HEK293 (cell line): ENCODE data around the gene MRPL45.

ENCODE experiments used
- CTCF ChIA-PET: fragments of 350-600 bp; formaldehyde crosslinking; extraction: SDS; loops from one replicate; lab custom pipeline; 2021; ENCODE audit warnings: antibody characterized with exemption; lab: Yijun Ruan, JAX
- POLR2A ChIA-PET: fragments of 300-600 bp; formaldehyde crosslinking; extraction: SDS; loops from one replicate; lab custom pipeline; 2020; ENCODE audit warnings: antibody characterized with exemption, inconsistent platforms; lab: Yijun Ruan, JAX
- H3K27ac ChIP-seq: fragments of 200-500 bp; sonication (Bioruptor generic); 2 replicates; pipeline ENCODE4 v1.5.1; 2014; ENCODE audit warnings: low read depth, low read length, control low read depth, inconsistent platforms; ENCODE audit errors: extremely low read depth
- H3K36me3 ChIP-seq, 2 experiments: fragments of 200-500 bp in 1 of 2; sonication (Bioruptor generic) in 1 of 2; 1 replicate in 1 of 2; 2 replicates in 1 of 2; pipeline ENCODE4 v1.5.1; 2014 to 2017; ENCODE audit warnings: inconsistent platforms in 2 of 2, low read length in 2 of 2; ENCODE audit not compliant: control insufficient read depth in 2 of 2, insufficient read depth in 1 of 2
- H3K4me1 ChIP-seq: fragments of 200-500 bp; sonication (Bioruptor generic); 2 replicates; pipeline ENCODE4 v1.5.1; 2014; ENCODE audit warnings: mild to moderate bottlenecking, low read length, inconsistent platforms; ENCODE audit not compliant: control insufficient read depth, insufficient read depth
- H3K4me3 ChIP-seq: 2 replicates; pipeline ENCODE4 v1.5.1; 2011; ENCODE audit warnings: low read depth, mild to moderate bottlenecking, control low read depth, low read length, moderate library complexity
- H3K9me3 ChIP-seq: fragments of 200-500 bp; sonication (Bioruptor generic); 2 replicates; pipeline ENCODE4 v1.5.1; 2014; ENCODE audit warnings: low read depth, low read length, inconsistent platforms; ENCODE audit not compliant: control insufficient read depth, insufficient read depth
- FEZF1 ChIP-seq: fragments of 450-650 bp; formaldehyde crosslinking; IDR thresholded peaks from 2 replicates; pipeline ENCODE4 v1.5.1; 2016; ENCODE audit warnings: missing biosample characterization, missing genetic modification characterization
- MEIS1 ChIP-seq: sonication (generic); formaldehyde crosslinking; IDR thresholded peaks from 2 replicates; pipeline ENCODE4 v1.8.1; 2022; ENCODE audit warnings: missing genetic modification reagents, mild to moderate bottlenecking, borderline replicate concordance
- PRDM1 ChIP-seq: fragments of 450-650 bp; formaldehyde crosslinking; IDR thresholded peaks from 2 replicates; pipeline ENCODE4; 2016; ENCODE audit warnings: missing biosample characterization, missing genetic modification characterization
- TRIM28 ChIP-seq: IDR thresholded peaks from 2 replicates; pipeline ENCODE4 v1.6.1; 2011; ENCODE audit warnings: low read length, control low read depth, borderline replicate concordance
- ZNF121 ChIP-seq: fragments of 450-650 bp; formaldehyde crosslinking; IDR thresholded peaks from 2 replicates; pipeline ENCODE4 v1.5.1; 2016; ENCODE audit warnings: missing biosample characterization, missing genetic modification characterization
- ZNF239 ChIP-seq: fragments of 450-650 bp; formaldehyde crosslinking; IDR thresholded peaks from 2 replicates; pipeline ENCODE4 v1.5.1; 2016; ENCODE audit warnings: missing biosample characterization, missing genetic modification characterization
- TF ChIP-seq, protein P1 (sequence below): fragments of 450-650 bp; formaldehyde crosslinking; conservative IDR thresholded peaks from 2 replicates; pipeline ENCODE4 v1.5.1; 2016; ENCODE audit warnings: low read depth, missing biosample characterization, missing genetic modification characterization
- TF ChIP-seq, protein P2 (sequence below): fragments of 450-650 bp; formaldehyde crosslinking; IDR thresholded peaks from 2 replicates; pipeline ENCODE4 v1.5.0; 2017; ENCODE audit warnings: missing biosample characterization, missing genetic modification characterization, borderline replicate concordance
- TF ChIP-seq, protein P3 (sequence below): fragments of 450-650 bp; formaldehyde crosslinking; IDR thresholded peaks from 2 replicates; pipeline ENCODE4 v1.5.1; 2017; ENCODE audit warnings: missing biosample characterization, missing genetic modification characterization

MRPL45 gene

GRCh38 chr17:38324772-38325171 lies 27.8 kb downstream of the MRPL45 start:
- POLR2A ChIA-PET = interaction anchor here (0.9 to 1.8 kb wide), 5 partner anchors 9 to 24 kb away, joined by 3 to 8 read pairs (median 5); no protein-coding TSS in a partner anchor
- Histone ChIP-seq H3K4me1 (peaks cover 4% of the 10 kb centered on the region), H3K27ac (no peak overlapping the region), H3K4me3 (no peak overlapping the region), H3K9me3 (no peaks in the 10 kb centered on the region), H3K36me3 (peaks cover 27 to 41% of the 10 kb centered on the region in 2 experiments)
- no peak for TF ChIP-seq ZNF121
- TF ChIP-seq, protein P1, sequence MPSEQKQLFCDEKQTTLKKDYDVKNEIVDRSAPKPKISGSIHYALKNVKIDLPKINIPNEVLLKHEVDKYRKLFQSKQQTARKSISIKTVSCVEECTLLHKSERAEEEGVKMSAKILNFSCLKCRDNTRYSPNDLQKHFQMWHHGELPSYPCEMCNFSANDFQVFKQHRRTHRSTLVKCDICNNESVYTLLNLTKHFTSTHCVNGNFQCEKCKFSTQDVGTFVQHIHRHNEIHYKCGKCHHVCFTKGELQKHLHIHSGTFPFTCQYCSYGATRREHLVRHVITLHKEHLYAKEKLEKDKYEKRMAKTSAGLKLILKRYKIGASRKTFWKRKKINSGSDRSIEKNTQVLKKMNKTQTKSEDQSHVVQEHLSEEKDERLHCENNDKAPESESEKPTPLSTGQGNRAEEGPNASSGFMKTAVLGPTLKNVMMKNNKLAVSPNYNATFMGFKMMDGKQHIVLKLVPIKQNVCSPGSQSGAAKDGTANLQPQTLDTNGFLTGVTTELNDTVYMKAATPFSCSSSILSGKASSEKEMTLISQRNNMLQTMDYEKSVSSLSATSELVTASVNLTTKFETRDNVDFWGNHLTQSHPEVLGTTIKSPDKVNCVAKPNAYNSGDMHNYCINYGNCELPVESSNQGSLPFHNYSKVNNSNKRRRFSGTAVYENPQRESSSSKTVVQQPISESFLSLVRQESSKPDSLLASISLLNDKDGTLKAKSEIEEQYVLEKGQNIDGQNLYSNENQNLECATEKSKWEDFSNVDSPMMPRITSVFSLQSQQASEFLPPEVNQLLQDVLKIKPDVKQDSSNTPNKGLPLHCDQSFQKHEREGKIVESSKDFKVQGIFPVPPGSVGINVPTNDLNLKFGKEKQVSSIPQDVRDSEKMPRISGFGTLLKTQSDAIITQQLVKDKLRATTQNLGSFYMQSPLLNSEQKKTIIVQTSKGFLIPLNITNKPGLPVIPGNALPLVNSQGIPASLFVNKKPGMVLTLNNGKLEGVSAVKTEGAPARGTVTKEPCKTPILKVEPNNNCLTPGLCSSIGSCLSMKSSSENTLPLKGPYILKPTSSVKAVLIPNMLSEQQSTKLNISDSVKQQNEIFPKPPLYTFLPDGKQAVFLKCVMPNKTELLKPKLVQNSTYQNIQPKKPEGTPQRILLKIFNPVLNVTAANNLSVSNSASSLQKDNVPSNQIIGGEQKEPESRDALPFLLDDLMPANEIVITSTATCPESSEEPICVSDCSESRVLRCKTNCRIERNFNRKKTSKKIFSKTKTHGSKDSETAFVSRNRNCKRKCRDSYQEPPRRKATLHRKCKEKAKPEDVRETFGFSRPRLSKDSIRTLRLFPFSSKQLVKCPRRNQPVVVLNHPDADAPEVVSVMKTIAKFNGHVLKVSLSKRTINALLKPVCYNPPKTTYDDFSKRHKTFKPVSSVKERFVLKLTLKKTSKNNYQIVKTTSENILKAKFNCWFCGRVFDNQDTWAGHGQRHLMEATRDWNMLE (tag by site-specific recombination) = no peak
- no peak for TF ChIP-seq ZNF239 (tag by site-specific recombination)
- TF ChIP-seq PRDM1 (tag by site-specific recombination) = 0 out of 2 replicates have a peak, but pooled peaks have one; percentile 36
- TF ChIP-seq, protein P2, sequence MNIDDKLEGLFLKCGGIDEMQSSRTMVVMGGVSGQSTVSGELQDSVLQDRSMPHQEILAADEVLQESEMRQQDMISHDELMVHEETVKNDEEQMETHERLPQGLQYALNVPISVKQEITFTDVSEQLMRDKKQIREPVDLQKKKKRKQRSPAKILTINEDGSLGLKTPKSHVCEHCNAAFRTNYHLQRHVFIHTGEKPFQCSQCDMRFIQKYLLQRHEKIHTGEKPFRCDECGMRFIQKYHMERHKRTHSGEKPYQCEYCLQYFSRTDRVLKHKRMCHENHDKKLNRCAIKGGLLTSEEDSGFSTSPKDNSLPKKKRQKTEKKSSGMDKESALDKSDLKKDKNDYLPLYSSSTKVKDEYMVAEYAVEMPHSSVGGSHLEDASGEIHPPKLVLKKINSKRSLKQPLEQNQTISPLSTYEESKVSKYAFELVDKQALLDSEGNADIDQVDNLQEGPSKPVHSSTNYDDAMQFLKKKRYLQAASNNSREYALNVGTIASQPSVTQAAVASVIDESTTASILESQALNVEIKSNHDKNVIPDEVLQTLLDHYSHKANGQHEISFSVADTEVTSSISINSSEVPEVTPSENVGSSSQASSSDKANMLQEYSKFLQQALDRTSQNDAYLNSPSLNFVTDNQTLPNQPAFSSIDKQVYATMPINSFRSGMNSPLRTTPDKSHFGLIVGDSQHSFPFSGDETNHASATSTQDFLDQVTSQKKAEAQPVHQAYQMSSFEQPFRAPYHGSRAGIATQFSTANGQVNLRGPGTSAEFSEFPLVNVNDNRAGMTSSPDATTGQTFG (tag by site-specific recombination) = no peak
- TF ChIP-seq TRIM28 = no peak
- CTCF ChIA-PET = interaction anchor here (0.7 to 6.4 kb wide), 7 partner anchors 9 to 157 kb away, joined by 3 to 124 read pairs (median 7); partner anchors contain the start of gene SOCS7

- no peak overlapping the region for H3K4me3 ChIP-seq
- H3K36me3 ChIP-seq = peaks cover 27 to 37% of the 10 kb centered on the region in 2 experiments
- no peak overlapping the region for H3K27ac ChIP-seq
- ChIA-PET CTCF (interaction anchor here (0.7 to 6.4 kb wide), 7 partner anchors 10 to 157 kb away, joined by 3 to 124 read pairs (median 7); partner anchors contain the start of gene SOCS7), POLR2A (interaction anchor here (0.9 to 1.8 kb wide), 7 partner anchors 8 to 26 kb away, joined by 3 to 8 read pairs (median 4); partner anchors contain the start of gene SOCS7)
- TF ChIP-seq MEIS1 = no peak
- TF ChIP-seq, protein P3, sequence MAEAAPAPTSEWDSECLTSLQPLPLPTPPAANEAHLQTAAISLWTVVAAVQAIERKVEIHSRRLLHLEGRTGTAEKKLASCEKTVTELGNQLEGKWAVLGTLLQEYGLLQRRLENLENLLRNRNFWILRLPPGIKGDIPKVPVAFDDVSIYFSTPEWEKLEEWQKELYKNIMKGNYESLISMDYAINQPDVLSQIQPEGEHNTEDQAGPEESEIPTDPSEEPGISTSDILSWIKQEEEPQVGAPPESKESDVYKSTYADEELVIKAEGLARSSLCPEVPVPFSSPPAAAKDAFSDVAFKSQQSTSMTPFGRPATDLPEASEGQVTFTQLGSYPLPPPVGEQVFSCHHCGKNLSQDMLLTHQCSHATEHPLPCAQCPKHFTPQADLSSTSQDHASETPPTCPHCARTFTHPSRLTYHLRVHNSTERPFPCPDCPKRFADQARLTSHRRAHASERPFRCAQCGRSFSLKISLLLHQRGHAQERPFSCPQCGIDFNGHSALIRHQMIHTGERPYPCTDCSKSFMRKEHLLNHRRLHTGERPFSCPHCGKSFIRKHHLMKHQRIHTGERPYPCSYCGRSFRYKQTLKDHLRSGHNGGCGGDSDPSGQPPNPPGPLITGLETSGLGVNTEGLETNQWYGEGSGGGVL (tag by site-specific recombination) = peak; percentile 48; the same call in 1 of the 2 replicates
- TF ChIP-seq FEZF1 (tag by site-specific recombination) = no peak
- no peaks in the 10 kb centered on the region for H3K9me3 ChIP-seq
- peaks cover 4% of the 10 kb centered on the region for H3K4me1 ChIP-seq
Measured at GRCh38 chr17:38325221-38325851, 28.4 kb downstream of the MRPL45 start.
